ENCODE data around the gene GNE. TPM values are rescaled to one million over a fixed set of nuclear protein-coding genes. Genes with fewer than 3 reads are reported as not detected.
"Not testable (repeated sequence)": the region's sequence is repeated elsewhere in the genome, so short reads cannot be mapped to it uniquely, and the experiment has no call there.

GNE gene
- 18.1 and 19.3 TPM in 2 replicates for total RNA-seq

DNA sequence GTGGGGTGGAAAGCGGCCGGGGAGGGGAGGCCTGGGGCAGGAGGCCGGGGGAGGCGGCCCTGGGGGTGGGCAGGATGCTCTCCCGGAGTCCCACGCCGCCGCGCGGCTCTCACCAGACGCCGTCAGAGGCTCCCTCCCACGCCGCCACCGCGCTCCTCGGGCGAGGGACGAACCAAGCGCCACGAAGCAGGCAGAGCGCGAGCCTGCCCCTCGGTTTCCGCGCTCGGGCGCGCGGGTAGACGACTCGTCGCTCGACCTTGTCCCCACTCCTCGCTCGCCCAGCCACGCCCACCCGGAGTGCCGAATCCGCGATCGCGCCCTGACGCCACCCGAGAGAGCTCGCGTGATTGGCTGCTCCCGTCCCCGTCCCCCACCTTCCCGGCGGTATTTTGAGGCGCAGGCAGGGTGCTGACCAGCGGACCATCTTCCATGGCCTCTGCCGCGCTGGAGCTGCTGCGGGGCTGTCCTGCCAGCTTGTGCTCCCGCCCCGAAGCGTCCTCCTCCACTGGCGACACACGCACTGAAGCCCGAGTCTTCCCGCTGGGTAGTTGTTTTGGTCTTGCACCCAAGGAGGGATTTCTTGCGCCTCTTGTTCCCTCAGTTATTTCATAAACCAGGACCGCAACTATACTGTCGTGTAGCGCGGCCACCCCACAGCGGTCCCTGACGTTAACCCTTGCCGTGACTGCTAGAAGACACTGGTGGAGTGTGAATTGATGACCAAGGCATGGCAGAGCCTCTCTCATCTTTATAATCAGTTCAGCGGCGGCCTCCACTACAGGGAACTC lies at the start of gene GNE:
Gene GNE, minus strand, starts transcription at position 241 of the 788 bp plus-strand sequence. CDS start 9,093 bp downstream, outside the sequence.
- DNase-seq (peak; percentile 97), ATAC-seq (ENCODE audit: low read depth) (peak; percentile 80)
- intact Hi-C loops (cut with micrococcal nuclease): loop anchor here (1.0 to 5.0 kb wide), 5 partner anchors 68 to 508 kb away; partner anchors contain the start of genes CLTA and RNF38
- H3K4me1 Mint-ChIP-seq: peaks cover 16% of the 10 kb centered on the region
- ChIA-PET POLR2A (interaction anchor here (0.5 to 2.4 kb wide), 8 partner anchors 10 to 230 kb away, joined by 3 to 18 read pairs (median 4); partner anchors contain the start of gene CLTA), CTCF (interaction anchor here (1.7 kb wide), 1 partner anchor 69 kb away, joined by 4 read pairs; no protein-coding TSS in a partner anchor)
- peak within 1 kb of the TSS; percentile 95 for H3K4me3 Mint-ChIP-seq
- TF ChIP-seq, protein P1, sequence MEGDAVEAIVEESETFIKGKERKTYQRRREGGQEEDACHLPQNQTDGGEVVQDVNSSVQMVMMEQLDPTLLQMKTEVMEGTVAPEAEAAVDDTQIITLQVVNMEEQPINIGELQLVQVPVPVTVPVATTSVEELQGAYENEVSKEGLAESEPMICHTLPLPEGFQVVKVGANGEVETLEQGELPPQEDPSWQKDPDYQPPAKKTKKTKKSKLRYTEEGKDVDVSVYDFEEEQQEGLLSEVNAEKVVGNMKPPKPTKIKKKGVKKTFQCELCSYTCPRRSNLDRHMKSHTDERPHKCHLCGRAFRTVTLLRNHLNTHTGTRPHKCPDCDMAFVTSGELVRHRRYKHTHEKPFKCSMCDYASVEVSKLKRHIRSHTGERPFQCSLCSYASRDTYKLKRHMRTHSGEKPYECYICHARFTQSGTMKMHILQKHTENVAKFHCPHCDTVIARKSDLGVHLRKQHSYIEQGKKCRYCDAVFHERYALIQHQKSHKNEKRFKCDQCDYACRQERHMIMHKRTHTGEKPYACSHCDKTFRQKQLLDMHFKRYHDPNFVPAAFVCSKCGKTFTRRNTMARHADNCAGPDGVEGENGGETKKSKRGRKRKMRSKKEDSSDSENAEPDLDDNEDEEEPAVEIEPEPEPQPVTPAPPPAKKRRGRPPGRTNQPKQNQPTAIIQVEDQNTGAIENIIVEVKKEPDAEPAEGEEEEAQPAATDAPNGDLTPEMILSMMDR (IDR thresholded peaks at IDR 0.05): no peak
- no peaks in the 10 kb centered on the region for H3K27me3 Mint-ChIP-seq
- H3K36me3 Mint-ChIP-seq (ENCODE audit: low read depth): peaks cover 5% of the 10 kb centered on the region
- H3K27ac Mint-ChIP-seq: peak within 1 kb of the TSS; percentile 92
- H3K9me3 Mint-ChIP-seq: no peaks in the 10 kb centered on the region

DNA sequence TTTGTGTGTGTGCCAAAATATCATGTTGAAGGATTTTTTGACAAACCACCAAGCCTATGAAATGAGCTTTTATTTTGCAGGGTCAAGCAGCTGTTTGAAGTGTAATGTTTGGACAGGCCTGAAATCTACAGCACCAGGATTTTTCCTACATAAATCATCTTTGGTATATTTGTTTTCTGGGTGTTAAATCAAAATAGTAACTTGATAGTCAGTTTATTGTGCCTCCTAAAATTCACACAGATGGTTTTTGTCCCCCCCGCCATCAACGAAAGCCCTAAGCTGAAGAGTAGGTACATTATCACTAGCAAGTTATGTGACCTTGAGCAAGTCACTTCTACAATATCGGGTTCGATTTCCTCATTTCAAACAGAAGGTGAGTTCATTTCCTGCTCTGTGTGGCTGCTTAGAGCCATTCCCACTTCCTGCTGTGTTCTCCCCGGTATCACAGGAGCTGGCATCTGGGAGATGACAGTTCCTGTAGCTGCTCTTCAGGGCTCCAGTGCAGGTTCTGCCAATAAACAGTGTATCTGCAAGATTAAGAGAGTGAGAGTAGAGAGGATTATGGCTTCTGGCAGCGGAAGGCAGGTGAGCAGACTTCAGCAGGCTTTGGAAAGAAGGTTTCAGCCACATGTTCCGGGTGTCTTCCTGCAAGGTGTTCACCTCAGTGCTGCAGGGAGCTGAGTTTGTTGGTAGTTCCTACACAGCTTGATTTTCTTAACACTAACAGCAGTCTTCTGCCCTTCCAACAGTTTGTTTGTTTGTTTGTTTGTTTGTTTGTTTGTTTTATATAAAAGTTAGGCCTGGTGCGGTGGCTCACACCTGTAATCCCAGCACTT lies 48.4 kb upstream of the GNE start:
- intact Hi-C loops (cut with micrococcal nuclease): no loop called here
- DNase-seq (no peak), ATAC-seq (ENCODE audit: low read depth) (no peak)
- H3K4me1 Mint-ChIP-seq: no peaks in the 10 kb centered on the region
- H3K4me3 Mint-ChIP-seq: no peak overlapping the region
- no peaks in the 10 kb centered on the region for H3K36me3 Mint-ChIP-seq (ENCODE audit: low read depth)
- H3K27me3 Mint-ChIP-seq: no peaks in the 10 kb centered on the region
- ChIA-PET POLR2A (no interaction called here), CTCF (no interaction called here)
- no peak overlapping the region for H3K27ac Mint-ChIP-seq
- TF ChIP-seq, protein P1 (IDR thresholded peaks at IDR 0.05): no peak
- no peaks in the 10 kb centered on the region for H3K9me3 Mint-ChIP-seq

- H3K27me3 Mint-ChIP-seq; H3K36me3 Mint-ChIP-seq (ENCODE audit: low read depth); CTCF ChIA-PET: not testable (repeated sequence)
These were observed 46.1 kb upstream of the GNE start for GRCh38 chr9:36304366-36304765.

DNA sequence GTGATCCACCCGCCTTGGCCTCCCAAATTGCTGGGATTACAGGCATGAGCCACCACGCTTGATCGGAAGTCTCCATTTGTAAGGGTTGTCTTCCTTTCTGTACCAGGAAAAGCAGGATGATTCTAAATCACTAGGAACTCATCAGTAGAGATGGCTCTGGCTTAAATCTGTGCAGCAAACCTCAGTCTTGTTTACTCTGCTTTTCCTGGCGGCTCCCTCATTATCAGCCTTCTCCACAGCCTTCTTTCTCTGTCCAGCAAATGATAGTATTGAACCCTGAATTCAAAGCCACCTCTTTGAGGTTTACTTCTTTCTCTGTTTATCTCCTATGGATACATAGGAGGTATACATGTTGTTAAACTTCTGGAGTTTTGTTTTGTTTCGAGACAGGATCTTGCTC lies 43.0 kb upstream of the GNE start:
- TF ChIP-seq, protein P1 (IDR thresholded peaks at IDR 0.05): no peak
- H3K27ac Mint-ChIP-seq: no peak overlapping the region
- intact Hi-C loops (cut with micrococcal nuclease): no loop called here
- ChIA-PET CTCF (no interaction called here), POLR2A (no interaction called here)
- no peaks in the 10 kb centered on the region for H3K4me1 Mint-ChIP-seq
- DNase-seq (no peak), ATAC-seq (ENCODE audit: low read depth) (no peak)
- no peaks in the 10 kb centered on the region for H3K9me3 Mint-ChIP-seq
- no peaks in the 10 kb centered on the region for H3K27me3 Mint-ChIP-seq
- H3K36me3 Mint-ChIP-seq (ENCODE audit: low read depth): no peaks in the 10 kb centered on the region
- no peak overlapping the region for H3K4me3 Mint-ChIP-seq

More at GRCh38 chr9:36304366-36304765, 46.1 kb upstream of the GNE start:
- intact Hi-C loops (cut with micrococcal nuclease); ATAC-seq (ENCODE audit: low read depth); H3K9me3 Mint-ChIP-seq; POLR2A ChIA-PET; H3K4me3 Mint-ChIP-seq; H3K4me1 Mint-ChIP-seq; DNase-seq; H3K27ac Mint-ChIP-seq: not testable (repeated sequence)

GRCh38 chr9:36298566-36298965 lies 40.3 kb upstream of the GNE start:
- ATAC-seq (ENCODE audit: low read depth) (no peak), DNase-seq (no peak)
- Mint-ChIP-seq H3K27ac (no peak overlapping the region), H3K4me1 (no peaks in the 10 kb centered on the region), H3K4me3 (no peak overlapping the region), H3K36me3 (ENCODE audit: low read depth) (no peaks in the 10 kb centered on the region), H3K27me3 (no peaks in the 10 kb centered on the region), H3K9me3 (no peaks in the 10 kb centered on the region)
- ChIA-PET POLR2A (no interaction called here), CTCF (no interaction called here)
- TF ChIP-seq, protein P1 (IDR thresholded peaks at IDR 0.05): no peak
- intact Hi-C loops (cut with micrococcal nuclease): no loop called here
